ENCODE results near the gene SHCBP1L. TPM values are rescaled to one million over a fixed set of nuclear protein-coding genes. Genes with fewer than 3 reads are reported as not detected.

Gene SHCBP1L
- total RNA-seq, 1 donor from 2014 or later: 0.17 TPM

- no peak for DNase-seq (ENCODE audit: low read depth)
- no peak overlapping the region for H3K4me3 ChIP-seq (ENCODE audit: low read depth, low read length)
- TF ChIP-seq, protein P1, sequence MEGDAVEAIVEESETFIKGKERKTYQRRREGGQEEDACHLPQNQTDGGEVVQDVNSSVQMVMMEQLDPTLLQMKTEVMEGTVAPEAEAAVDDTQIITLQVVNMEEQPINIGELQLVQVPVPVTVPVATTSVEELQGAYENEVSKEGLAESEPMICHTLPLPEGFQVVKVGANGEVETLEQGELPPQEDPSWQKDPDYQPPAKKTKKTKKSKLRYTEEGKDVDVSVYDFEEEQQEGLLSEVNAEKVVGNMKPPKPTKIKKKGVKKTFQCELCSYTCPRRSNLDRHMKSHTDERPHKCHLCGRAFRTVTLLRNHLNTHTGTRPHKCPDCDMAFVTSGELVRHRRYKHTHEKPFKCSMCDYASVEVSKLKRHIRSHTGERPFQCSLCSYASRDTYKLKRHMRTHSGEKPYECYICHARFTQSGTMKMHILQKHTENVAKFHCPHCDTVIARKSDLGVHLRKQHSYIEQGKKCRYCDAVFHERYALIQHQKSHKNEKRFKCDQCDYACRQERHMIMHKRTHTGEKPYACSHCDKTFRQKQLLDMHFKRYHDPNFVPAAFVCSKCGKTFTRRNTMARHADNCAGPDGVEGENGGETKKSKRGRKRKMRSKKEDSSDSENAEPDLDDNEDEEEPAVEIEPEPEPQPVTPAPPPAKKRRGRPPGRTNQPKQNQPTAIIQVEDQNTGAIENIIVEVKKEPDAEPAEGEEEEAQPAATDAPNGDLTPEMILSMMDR (conservative IDR thresholded peaks at IDR 0.05; ENCODE audit: low read depth, low read length): no peak
Observed at GRCh38 chr1:182851825-182852224, 101.1 kb downstream of the SHCBP1L start.

- DNase-seq (ENCODE audit: low read depth): no peak
- TF ChIP-seq, protein P1 (conservative IDR thresholded peaks at IDR 0.05; ENCODE audit: low read depth, low read length): no peak
- H3K4me3 ChIP-seq (ENCODE audit: low read depth, low read length): no peak overlapping the region
Observed at GRCh38 chr1:182850319-182850718, 102.6 kb downstream of the SHCBP1L start.

Other genes starting within 250 kb of the SHCBP1L start
- 0.06 and 0.36 TPM in 2 replicates for gene NPL, start 163.4 kb downstream of the SHCBP1L start, total RNA-seq
- 154 and 202 TPM in 2 replicates for gene DHX9, start 113.8 kb downstream of the SHCBP1L start, total RNA-seq
- gene LAMC1, start 70.3 kb upstream of the SHCBP1L start, total RNA-seq: 122 and 162 TPM in 2 replicates
- gene LAMC2, start 233.1 kb upstream of the SHCBP1L start, total RNA-seq: 255 and 382 TPM in 2 replicates

All from epithelial cell of proximal tubule (primary cell).